Cardiac septum (tissue), 1 donor: Measurements from ENCODE around the gene CCDC175. TPM values are rescaled to one million over a fixed set of nuclear protein-coding genes. Genes with fewer than 3 reads are reported as not detected.

Source experiments
- DNase-seq: peaks from one replicate; pipeline ENCODE4 v3.0.0-alpha.2; 2020; ENCODE audit warnings: low spot score
- intact Hi-C: fragments of 100-400 bp; cut with DNase I; formaldehyde crosslinking; loops from one replicate; pipeline ENCODE4 v1.14.0; 2022
- total RNA-seq: library from RNA; stranded (reverse); fragmentation: NEBNext Ultra II Directional; extraction: Animal tissue kit (Norgen Biotek cat#: 25700); gene quantifications from one replicate; pipeline ENCODE4 v1.2.1, GENCODE V29; 2021
- donor health status: DM: no; HTN: no; CAD: no.

The CCDC175 gene
- total RNA-seq, 1 donor from 2014 or later: not detected

- no peak for DNase-seq
- intact Hi-C loops: no loop called here
Observed at GRCh38 chr14:59543873-59544272, 32.7 kb downstream of the CCDC175 start.

GRCh38 chr14:59541731-59542130 is 34.9 kb downstream of the CCDC175 start:
- intact Hi-C loops: no loop called here
- DNase-seq: no peak

- no peak for DNase-seq
- intact Hi-C loops: no loop called here
Observed at GRCh38 chr14:59540852-59541251, 35.8 kb downstream of the CCDC175 start.

GRCh38 chr14:59538936-59539335 is 37.7 kb downstream of the CCDC175 start:
- DNase-seq: no peak
- intact Hi-C loops: no loop called here

GRCh38 chr14:59537476-59537875 is 39.1 kb downstream of the CCDC175 start:
- intact Hi-C loops: no loop called here
- no peak for DNase-seq

- no peak for DNase-seq
- intact Hi-C loops: no loop called here
Observed at GRCh38 chr14:59534361-59534987, 42.1 kb downstream of the CCDC175 start.

GRCh38 chr14:59532419-59532818 is 44.2 kb downstream of the CCDC175 start:
- intact Hi-C loops: no loop called here
- DNase-seq: no peak

- no peak for DNase-seq
- intact Hi-C loops: no loop called here
Observed at GRCh38 chr14:59530349-59530748, 46.3 kb downstream of the CCDC175 start.

GRCh38 chr14:59529189-59529588 is 47.4 kb downstream of the CCDC175 start:
- intact Hi-C loops: no loop called here
- DNase-seq: no peak

GRCh38 chr14:59520224-59520623 is 56.4 kb downstream of the CCDC175 start:
- no peak for DNase-seq
- intact Hi-C loops: no loop called here

GRCh38 chr14:59511916-59512575 is 64.6 kb downstream of the CCDC175 start:
- intact Hi-C loops: loop anchor here (2.0 kb wide), 1 partner anchor 59 kb away; no protein-coding TSS in a partner anchor
- DNase-seq: no peak

- no peak for DNase-seq
- intact Hi-C loops: loop anchor here (2.0 kb wide), 1 partner anchor 60 kb away; no protein-coding TSS in a partner anchor
Observed at GRCh38 chr14:59510966-59511365, 65.6 kb downstream of the CCDC175 start.

GRCh38 chr14:59510001-59510400 is 66.6 kb downstream of the CCDC175 start:
- no peak for DNase-seq
- intact Hi-C loops: loop anchor here (2.0 kb wide), 1 partner anchor 61 kb away; no protein-coding TSS in a partner anchor

GRCh38 chr14:59509101-59509500 is 67.5 kb downstream of the CCDC175 start:
- intact Hi-C loops: no loop called here
- DNase-seq: no peak

GRCh38 chr14:59507752-59508103 is 68.9 kb downstream of the CCDC175 start:
- DNase-seq: no peak
- intact Hi-C loops: no loop called here

- intact Hi-C loops: no loop called here
Observed at GRCh38 chr14:59507063-59507751, 69.4 kb downstream of the CCDC175 start.

GRCh38 chr14:59503256-59503655 is 73.4 kb downstream of the CCDC175 start:
- no peak for DNase-seq
- intact Hi-C loops: no loop called here

More at GRCh38 chr14:59507063-59507751, 69.4 kb downstream of the CCDC175 start:
- DNase-seq: no peak

GRCh38 chr14:59500732-59501131 is 75.9 kb downstream of the CCDC175 start:
- intact Hi-C loops: no loop called here

GRCh38 chr14:59492384-59492783 is 84.2 kb downstream of the CCDC175 start:
- intact Hi-C loops: no loop called here
- no peak for DNase-seq

More at GRCh38 chr14:59500732-59501131, 75.9 kb downstream of the CCDC175 start:
- no peak for DNase-seq

GRCh38 chr14:59490756-59491155 is 85.9 kb downstream of the CCDC175 start:
- intact Hi-C loops: no loop called here
- DNase-seq: no peak
